H9 (cell line): ENCODE results near the gene CCSER2. TPM values are rescaled to one million over a fixed set of nuclear protein-coding genes. Genes with fewer than 3 reads are reported as not detected.

Experiments used
- DNase-seq: peaks from one replicate; pipeline ENCODE4 v3.0.0-alpha.2; 2017
- H2AFZ ChIP-seq: one replicate; pipeline ENCODE4 v1.6.1; 2013; ENCODE audit warnings: mild to moderate bottlenecking, low read length, control low read depth, moderate library complexity
- H2AK5ac ChIP-seq: 2 replicates; pipeline ENCODE4 v1.6.1; 2013; ENCODE audit warnings: low read length, control low read depth, mixed read lengths; ENCODE audit not compliant: insufficient read length
- H2BK120ac ChIP-seq: one replicate; pipeline ENCODE4 v1.6.1; 2013; ENCODE audit warnings: low read depth, mild to moderate bottlenecking, low read length, control low read depth, inconsistent platforms; ENCODE audit not compliant: poor library complexity, severe bottlenecking
- H2BK12ac ChIP-seq: 2 replicates; pipeline ENCODE4 v1.6.1; 2013; ENCODE audit warnings: low read length, control low read depth, mixed read lengths, low read depth; ENCODE audit not compliant: insufficient read length
- H2BK15ac ChIP-seq: 2 replicates; pipeline ENCODE4 v1.6.1; 2013; ENCODE audit warnings: low read depth, low read length, control low read depth
- H2BK20ac ChIP-seq: one replicate; pipeline ENCODE4 v1.6.1; 2013; ENCODE audit warnings: low read depth, mild to moderate bottlenecking, low read length, control low read depth, inconsistent platforms; ENCODE audit not compliant: poor library complexity, severe bottlenecking
- H2BK5ac ChIP-seq: 2 replicates; pipeline ENCODE4 v1.6.1; 2013; ENCODE audit warnings: low read length, control low read depth, mixed read lengths; ENCODE audit not compliant: insufficient read length
- H3K14ac ChIP-seq: 2 replicates; pipeline ENCODE4 v1.6.1; 2013; ENCODE audit warnings: low read length, control low read depth; ENCODE audit not compliant: insufficient read depth
- H3K18ac ChIP-seq: 2 replicates; pipeline ENCODE4 v1.6.1; 2013; ENCODE audit warnings: low read depth, mild to moderate bottlenecking, mixed read lengths, low read length, control low read depth; ENCODE audit not compliant: insufficient read length
- H3K23ac ChIP-seq: 2 replicates; pipeline ENCODE4 v1.6.1; 2013; ENCODE audit warnings: low read length, control low read depth, mixed read lengths, low read depth; ENCODE audit not compliant: insufficient read length
- H3K23me2 ChIP-seq: 2 replicates; pipeline ENCODE4 v1.6.1; 2013; ENCODE audit warnings: low read depth, mild to moderate bottlenecking, mixed read lengths, low read length, control low read depth; ENCODE audit not compliant: insufficient read length, poor library complexity, severe bottlenecking
- H3K27ac ChIP-seq: 2 replicates; pipeline ENCODE4 v1.5.1; 2013; ENCODE audit warnings: low read length, control low read depth, mixed read lengths, low read depth; ENCODE audit not compliant: insufficient read length
- H3K27me3 ChIP-seq: 2 replicates; pipeline ENCODE4 v1.6.1; 2013; ENCODE audit warnings: low read length, control low read depth, inconsistent platforms; ENCODE audit not compliant: insufficient read depth
- H3K4ac ChIP-seq: 2 replicates; pipeline ENCODE4 v1.6.1; 2013; ENCODE audit warnings: low read depth, mild to moderate bottlenecking, control low read depth, inconsistent platforms, low read length, moderate library complexity
- H3K4me1 ChIP-seq: 2 replicates; pipeline ENCODE4 v1.6.1; 2013; ENCODE audit warnings: low read length, control low read depth, inconsistent platforms; ENCODE audit not compliant: insufficient read depth
- H3K4me2 ChIP-seq: 2 replicates; pipeline ENCODE4 v1.6.1; 2013; ENCODE audit warnings: low read length, control low read depth, mixed read lengths; ENCODE audit not compliant: insufficient read length, insufficient read depth
- H3K56ac ChIP-seq: 2 replicates; pipeline ENCODE4 v1.6.1; 2013; ENCODE audit warnings: low read depth, mild to moderate bottlenecking, mixed read lengths, low read length, control low read depth; ENCODE audit not compliant: insufficient read length
- H3K79me1 ChIP-seq: 2 replicates; pipeline ENCODE4 v1.6.1; 2013; ENCODE audit warnings: low read depth, mild to moderate bottlenecking, moderate library complexity, low read length, control low read depth, inconsistent platforms; ENCODE audit not compliant: insufficient read depth, poor library complexity, severe bottlenecking
- H3K79me2 ChIP-seq: 2 replicates; pipeline ENCODE4 v1.6.1; 2013; ENCODE audit warnings: low read length, control low read depth, inconsistent platforms; ENCODE audit not compliant: insufficient read depth
- H3K9ac ChIP-seq: 2 replicates; pipeline ENCODE4 v1.6.1; 2013; ENCODE audit warnings: low read length, control low read depth, mixed read lengths; ENCODE audit not compliant: insufficient read length; ENCODE audit errors: extremely low read depth
- H3K9me3 ChIP-seq: one replicate; pipeline ENCODE4 v1.6.1; 2013; ENCODE audit warnings: low read depth, low read length, inconsistent platforms; ENCODE audit not compliant: control insufficient read depth
- H3T11ph ChIP-seq: one replicate; pipeline ENCODE4 v1.6.1; 2013; ENCODE audit warnings: mild to moderate bottlenecking, low read length, control low read depth, inconsistent platforms
- H4K20me1 ChIP-seq: one replicate; pipeline ENCODE4 v1.6.1; 2013; ENCODE audit not compliant: control insufficient read depth, insufficient read length, insufficient read depth
- H4K5ac ChIP-seq: 2 replicates; pipeline ENCODE4 v1.6.1; 2013; ENCODE audit warnings: low read depth, mild to moderate bottlenecking, mixed read lengths, low read length, control low read depth; ENCODE audit not compliant: insufficient read length
- H4K8ac ChIP-seq: replicated peaks from 2 replicates; pipeline ENCODE4 v1.6.1; 2013; ENCODE audit warnings: low read length, control low read depth, mixed read lengths, low read depth; ENCODE audit not compliant: insufficient read length
- H4K91ac ChIP-seq: 2 replicates; pipeline ENCODE4 v1.6.1; 2013; ENCODE audit warnings: low read depth, mild to moderate bottlenecking, moderate library complexity, mixed read lengths, low read length, control low read depth; ENCODE audit not compliant: insufficient read length
- H3K27ac Mint-ChIP-seq, 3 experiments: 2 replicates in 2 of 3; 3 replicates in 1 of 3; pipeline ENCODE4 v1.8.0; 2020 to 2021; ENCODE audit warnings: mixed read lengths in 3 of 3, mild to moderate bottlenecking in 1 of 3, moderate library complexity in 1 of 3
- H3K27me3 Mint-ChIP-seq: 2 replicates; pipeline ENCODE4 v1.8.0; 2021; ENCODE audit warnings: low read depth, mild to moderate bottlenecking, moderate library complexity, mixed read lengths
- H3K36me3 Mint-ChIP-seq, 3 experiments: 2 replicates in 2 of 3; 3 replicates in 1 of 3; pipeline ENCODE4 v1.8.0; 2020 to 2021; ENCODE audit warnings: low read depth in 3 of 3, mixed read lengths in 3 of 3; ENCODE audit not compliant: insufficient read depth in 1 of 3
- H3K4me1 Mint-ChIP-seq, 2 experiments: 2 replicates each; pipeline ENCODE4 v1.8.0; 2020; ENCODE audit warnings: mixed read lengths in 2 of 2
- H3K4me3 Mint-ChIP-seq, 2 experiments: 2 replicates in 1 of 2; 3 replicates in 1 of 2; pipeline ENCODE4 v1.8.0; 2020 to 2021; ENCODE audit warnings: mild to moderate bottlenecking in 2 of 2, mixed read lengths in 2 of 2, moderate library complexity in 1 of 2
- H3K9me3 Mint-ChIP-seq, 2 experiments: 2 replicates in 1 of 2; 3 replicates in 1 of 2; pipeline ENCODE4 v1.8.0; 2020; ENCODE audit warnings: mild to moderate bottlenecking in 2 of 2, mixed read lengths in 2 of 2, moderate library complexity in 1 of 2
- CTCF ChIP-seq: fragments of 200-600 bp; sonication (generic); conservative IDR thresholded peaks from 3 replicates; pipeline ENCODE4 v1.8.0; 2021; ENCODE audit warnings: antibody characterized with exemption, mild to moderate bottlenecking
- WGBS: extraction: QIAGEN DNeasy Blood & Tissue Kit; methylation state at CpG from one replicate; pipeline ENCODE4 v1.1.7; 2013; ENCODE audit warnings: missing lambda C conversion rate, low lambda C conversion rate, mixed read lengths; ENCODE audit not compliant: insufficient read length; ENCODE audit errors: extremely low coverage; 5-methylcytosine and 5-hydroxymethylcytosine counted together
- total RNA-seq: library from RNA; stranded (reverse); gene quantifications from 2 replicates; pipeline ENCODE4 v1.2.1, GENCODE V29; 2021

The CCSER2 gene
- total RNA-seq, 1 experiment from 2014 or later = 22.2 TPM

DNA sequence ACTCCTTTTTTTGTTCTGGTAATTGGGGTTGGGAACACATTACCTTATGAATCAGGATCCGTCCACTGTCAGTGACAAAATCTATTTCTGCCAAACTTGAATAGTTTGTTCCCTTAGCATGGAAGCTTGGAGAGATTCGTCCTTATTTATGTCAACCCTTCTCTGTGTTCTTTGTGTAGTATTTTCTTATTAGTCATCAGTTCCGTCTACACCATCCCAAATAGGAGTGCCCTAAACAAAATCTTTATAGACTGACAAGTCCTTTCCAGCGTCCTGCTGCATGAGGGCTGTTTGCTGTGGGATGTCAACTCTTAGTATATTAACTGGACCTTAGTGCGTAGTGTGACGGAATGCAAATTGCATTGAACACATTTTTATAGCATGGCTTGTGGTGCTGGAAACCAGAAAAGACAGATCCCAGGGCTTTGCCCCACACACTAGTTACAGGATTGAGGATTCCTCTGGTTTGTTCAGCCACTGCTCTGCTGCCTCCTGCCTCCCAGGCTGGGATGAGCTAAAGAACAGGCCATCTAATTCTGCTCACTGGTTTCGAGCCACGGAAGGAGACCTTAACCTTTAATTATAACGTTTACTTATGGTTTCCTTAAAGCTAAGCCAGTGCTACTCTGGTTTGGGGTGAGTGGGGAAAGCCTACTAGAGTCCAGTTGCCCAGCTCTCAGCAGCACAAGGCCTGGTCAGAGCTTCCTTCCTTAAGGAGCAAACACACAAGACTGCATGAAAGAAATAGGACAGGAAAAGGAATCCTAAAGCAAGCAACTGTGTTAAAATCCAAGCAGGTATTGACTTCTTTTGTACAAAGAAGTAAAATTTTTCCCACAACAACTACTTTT, 194.4 kb downstream of the CCSER2 start:
- Histone ChIP-seq H4K20me1 (no peaks in the 10 kb centered on the region), H4K91ac (no peak overlapping the region), H4K8ac (no peak overlapping the region), H3K4ac (no peak overlapping the region), H3K23ac (no peak overlapping the region), H3K4me2 (no peak overlapping the region), H4K5ac (no peak overlapping the region), H3T11ph (no peak overlapping the region), H2BK12ac (no peak overlapping the region), H3K56ac (no peak overlapping the region), H3K9ac (no peak overlapping the region), H2AK5ac (no peak overlapping the region), H2BK120ac (no peak overlapping the region), H3K79me2 (no peaks in the 10 kb centered on the region), H3K23me2 (no peaks in the 10 kb centered on the region), H3K27me3 (no peaks in the 10 kb centered on the region), H2BK20ac (no peak overlapping the region), H2BK5ac (no peak overlapping the region), H3K18ac (no peak overlapping the region), H3K4me1 (peaks cover 6% of the 10 kb centered on the region; the same call in 1 of the 2 replicates), H3K79me1 (no peaks in the 10 kb centered on the region), H3K9me3 (no peaks in the 10 kb centered on the region), H3K27ac (no peak overlapping the region), H2AFZ (no peak overlapping the region), H3K14ac (no peak overlapping the region), H2BK15ac (no peak overlapping the region)
- TF ChIP-seq CTCF = no peak
- peaks cover 9 to 21% (median 12%) of the 10 kb centered on the region in 3 experiments; a peak in 6 of 7 replicates for H3K36me3 Mint-ChIP-seq
- 0 out of 7 replicates have a peak overlapping the region, but pooled peaks of 1 of the 3 experiments have one; percentile 35 for H3K27ac Mint-ChIP-seq
- H3K4me1 Mint-ChIP-seq = peaks cover 29 to 36% of the 10 kb centered on the region in 2 experiments
- no peak for DNase-seq
- peaks cover 2% of the 10 kb centered on the region; the same call in 1 of the 2 replicates for H3K27me3 Mint-ChIP-seq
- no CpG with 5 or more reads among the region's 9 CpGs for WGBS
- peaks cover 18 to 19% of the 10 kb centered on the region in 2 experiments for H3K9me3 Mint-ChIP-seq
- H3K4me3 Mint-ChIP-seq = no peak overlapping the region
